Loucy (cell line): ENCODE results near the gene GDF2.

Experiments used
- CTCF ChIP-seq: fragments of 200-600 bp; sonication (generic); conservative IDR thresholded peaks from 2 replicates; pipeline ENCODE4 v1.5.1; 2014; ENCODE audit warnings: mild to moderate bottlenecking, antibody characterized with exemption, low read length
- EZH2phosphoT487 ChIP-seq: fragments of 200-600 bp; IDR thresholded peaks from 2 replicates; pipeline ENCODE4 v1.6.1; 2018; ENCODE audit warnings: antibody characterized with exemption, mild to moderate bottlenecking, moderate library complexity, borderline replicate concordance

- TF ChIP-seq CTCF (no peak; the same call in 1 of the 2 replicates), EZH2phosphoT487 (no peak)
Observed at GRCh38 chr10:47282005-47282656, 40.1 kb upstream of the GDF2 start.
